ENCODE results near the gene GIMAP5. TPM values are rescaled to one million over a fixed set of nuclear protein-coding genes. Genes with fewer than 3 reads are reported as not detected.
A peak's percentile ranks its signal among the peaks of the same experiment; 100 is the strongest.

GIMAP5 gene
- total and polyA plus RNA-seq, 9 of the 15 experiments (the other 6 are each of a cell fraction or from before 2014, with no cell fraction given): 0.35 TPM; not detected in 8

GRCh38 chr7:150753826-150754603 is 16.8 kb downstream of the GIMAP5 start (continued):
- TF ChIP-seq DEAF1 (CRISPR knock-in tag; IDR thresholded peaks at IDR 0.05): peak; percentile 59
- TF ChIP-seq SMC3 (conservative IDR thresholded peaks at IDR 0.05; ENCODE audit: insufficient read depth, low read depth, low read length): peak; percentile 39; the same call in 1 of the 2 replicates
- no peak for TF ChIP-seq MCM2 (IDR thresholded peaks at IDR 0.05; ENCODE audit: low read depth)
- no peak for TF ChIP-seq ZNF143 (CRISPR knock-in tag; IDR thresholded peaks at IDR 0.05)
- TF ChIP-seq YBX1 (IDR thresholded peaks at IDR 0.05): no peak
- TF ChIP-seq ESRRA (IDR thresholded peaks at IDR 0.05; ENCODE audit: borderline replicate concordance, low read depth): peak; percentile 59; the same call in 1 of the 2 replicates
- TF ChIP-seq NUFIP1 (IDR thresholded peaks at IDR 0.05; ENCODE audit: partially characterized antibody): no peak
- TF ChIP-seq ZNF512 (tag; IDR thresholded peaks at IDR 0.05): peak; percentile 79
- TF ChIP-seq NR2F6 (CRISPR knock-in tag; IDR thresholded peaks at IDR 0.05): no peak
- TF ChIP-seq ELF4 (CRISPR knock-in tag; IDR thresholded peaks at IDR 0.05): peak; percentile 88
- TF ChIP-seq TRIM28 (IDR thresholded peaks at IDR 0.05): no peak
- TF ChIP-seq ZFP30 (CRISPR knock-in tag; IDR thresholded peaks at IDR 0.05; ENCODE audit: borderline replicate concordance): no peak
- TF ChIP-seq CREB1 (IDR thresholded peaks at IDR 0.05): no peak
- TF ChIP-seq CREB1 (CRISPR knock-in tag; IDR thresholded peaks at IDR 0.05): no peak
- peak; percentile 95 for TF ChIP-seq ZBTB26 (CRISPR knock-in tag; IDR thresholded peaks at IDR 0.05)
- 0 out of 2 replicates have a peak, but pooled peaks have one; percentile 24 for TF ChIP-seq EHMT2 (IDR thresholded peaks at IDR 0.05)
- peak; percentile 92; the same call in 1 of the 2 replicates for TF ChIP-seq THRB (CRISPR knock-in tag; conservative IDR thresholded peaks at IDR 0.05)
- peak; percentile 71 to 82 (median 73) for TF ChIP-seq CTCF (IDR thresholded peaks at IDR 0.05 in 2 of 3, conservative IDR thresholded peaks at IDR 0.05 in 1 of 3; ENCODE audit: insufficient read depth in 2 of 3, low read depth in 1 of 3, low read length in 3 of 3)
- no peak for TF ChIP-seq EP300 (IDR thresholded peaks at IDR 0.05; ENCODE audit: low read length)
- TF ChIP-seq PHF8 (IDR thresholded peaks at IDR 0.05; ENCODE audit: borderline replicate concordance, low read length): no peak

All from K562 (cell line).